IPS-NIHi11 (cell line): ENCODE data around the gene TENM4.

Experiments
- DNase-seq: peaks from one replicate; pipeline ENCODE4 v3.0.0; 2012; ENCODE audit warnings: mixed read lengths, low spot score

Gene TENM4

GRCh38 chr11:78696177-78696576 is 744.7 kb downstream of the TENM4 start:
- DNase-seq, result no peak

- no peak for DNase-seq
Measured at GRCh38 chr11:78694152-78694551, 746.7 kb downstream of the TENM4 start.

GRCh38 chr11:78691215-78691614 is 749.6 kb downstream of the TENM4 start:
- no peak for DNase-seq

- DNase-seq, result no peak
Measured at GRCh38 chr11:78690352-78690987, 750.4 kb downstream of the TENM4 start.

- no peak for DNase-seq
Measured at GRCh38 chr11:78689585-78690153, 751.2 kb downstream of the TENM4 start.

- no peak for DNase-seq
Measured at GRCh38 chr11:78689101-78689500, 751.7 kb downstream of the TENM4 start.

- DNase-seq, result no peak
Measured at GRCh38 chr11:78688460-78688859, 752.4 kb downstream of the TENM4 start.

GRCh38 chr11:78685156-78685555 is 755.7 kb downstream of the TENM4 start:
- DNase-seq, result no peak

- DNase-seq, result no peak
Measured at GRCh38 chr11:78684377-78684776, 756.5 kb downstream of the TENM4 start.

GRCh38 chr11:78683774-78684173 is 757.1 kb downstream of the TENM4 start:
- DNase-seq, result no peak

- no peak for DNase-seq
Measured at GRCh38 chr11:78676026-78676557, 764.7 kb downstream of the TENM4 start.

GRCh38 chr11:78672850-78673620 is 767.8 kb downstream of the TENM4 start:
- no peak for DNase-seq

GRCh38 chr11:78669249-78669648 is 771.6 kb downstream of the TENM4 start:
- DNase-seq, result no peak

GRCh38 chr11:78667461-78667860 is 773.4 kb downstream of the TENM4 start:
- no peak for DNase-seq

- DNase-seq, result no peak
Measured at GRCh38 chr11:78666675-78667160, 774.1 kb downstream of the TENM4 start.

GRCh38 chr11:78664636-78665035 is 776.2 kb downstream of the TENM4 start:
- DNase-seq, result no peak

GRCh38 chr11:78662811-78663210 is 778.0 kb downstream of the TENM4 start:
- DNase-seq, result no peak

GRCh38 chr11:78660471-78660870 is 780.4 kb downstream of the TENM4 start:
- DNase-seq, result no peak

GRCh38 chr11:78659326-78660270 is 781.2 kb downstream of the TENM4 start:
- DNase-seq, result no peak

GRCh38 chr11:78657968-78658839 is 782.6 kb downstream of the TENM4 start:
- DNase-seq, result no peak

GRCh38 chr11:78657441-78657840 is 783.4 kb downstream of the TENM4 start:
- no peak for DNase-seq
